GM12872 (cell line): ENCODE data around the gene STAP2.

Source experiments
- CTCF ChIP-seq: IDR thresholded peaks from 3 replicates; pipeline ENCODE4 v1.5.1; 2011; ENCODE audit warnings: low read depth, mild to moderate bottlenecking, low read length, moderate library complexity; ENCODE audit not compliant: insufficient read depth

Gene STAP2

DNA sequence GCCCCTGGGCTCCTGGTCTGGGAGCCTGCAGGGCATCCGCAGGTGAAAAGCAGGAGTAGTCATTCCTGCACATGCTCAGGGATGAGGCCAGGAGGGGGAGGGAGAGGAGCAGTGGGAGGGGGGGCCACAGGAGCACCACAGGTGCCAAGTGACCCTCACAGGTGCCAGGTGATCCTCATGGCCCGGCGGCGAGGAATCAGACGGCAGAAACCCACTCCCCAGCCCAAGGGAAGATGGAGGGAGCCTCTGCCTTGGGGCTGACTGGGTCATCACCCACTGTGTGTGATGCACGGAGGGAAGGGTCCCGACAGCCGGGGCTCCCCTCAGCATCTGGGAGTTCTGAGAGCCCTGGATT lies 34.4 kb upstream of the STAP2 start:
- no peak for TF ChIP-seq CTCF

DNA sequence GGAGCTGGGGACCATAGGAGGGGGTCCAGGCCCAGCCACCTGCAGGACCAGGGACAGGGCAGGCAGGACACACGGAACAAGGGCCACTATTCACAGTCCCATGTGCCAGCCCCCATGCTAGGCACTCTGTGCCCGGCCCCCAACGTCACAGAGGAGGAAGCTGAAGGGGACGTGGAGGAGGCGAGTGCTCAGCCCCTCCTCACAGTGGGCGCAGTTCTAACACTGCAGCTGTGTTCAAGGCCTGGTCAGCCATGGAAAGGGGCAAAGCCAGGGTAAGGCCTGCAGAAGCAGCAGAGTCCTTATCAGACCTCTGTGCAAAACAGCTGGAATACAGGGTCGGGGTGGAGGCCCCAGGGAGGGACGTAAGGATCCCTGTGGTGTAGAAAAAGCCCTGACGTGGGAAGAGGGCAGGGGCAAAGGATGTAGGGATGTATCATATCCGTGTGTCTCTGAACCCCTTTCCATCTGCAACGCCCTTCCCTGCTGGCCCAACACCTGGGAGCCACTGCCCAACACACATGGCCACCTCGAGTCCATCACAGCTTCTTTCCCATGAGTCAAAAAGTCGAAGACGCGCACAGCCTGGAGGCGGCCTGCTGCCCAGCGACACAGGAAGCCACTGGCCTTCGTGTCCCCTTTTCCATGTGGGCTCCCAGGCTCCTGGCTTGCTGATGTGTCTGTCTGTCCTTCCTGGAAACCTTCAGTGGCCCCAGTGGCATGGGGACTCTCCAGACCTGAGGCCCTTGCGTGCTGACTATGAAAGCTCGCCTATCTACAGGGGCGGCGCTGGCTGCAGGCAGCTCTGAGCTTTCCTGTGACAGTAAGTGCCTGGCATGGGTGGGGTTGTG lies 33.8 kb upstream of the STAP2 start:
- TF ChIP-seq CTCF = no peak

GRCh38 chr19:4371247-4372164 lies 32.9 kb upstream of the STAP2 start:
- TF ChIP-seq CTCF = no peak

DNA sequence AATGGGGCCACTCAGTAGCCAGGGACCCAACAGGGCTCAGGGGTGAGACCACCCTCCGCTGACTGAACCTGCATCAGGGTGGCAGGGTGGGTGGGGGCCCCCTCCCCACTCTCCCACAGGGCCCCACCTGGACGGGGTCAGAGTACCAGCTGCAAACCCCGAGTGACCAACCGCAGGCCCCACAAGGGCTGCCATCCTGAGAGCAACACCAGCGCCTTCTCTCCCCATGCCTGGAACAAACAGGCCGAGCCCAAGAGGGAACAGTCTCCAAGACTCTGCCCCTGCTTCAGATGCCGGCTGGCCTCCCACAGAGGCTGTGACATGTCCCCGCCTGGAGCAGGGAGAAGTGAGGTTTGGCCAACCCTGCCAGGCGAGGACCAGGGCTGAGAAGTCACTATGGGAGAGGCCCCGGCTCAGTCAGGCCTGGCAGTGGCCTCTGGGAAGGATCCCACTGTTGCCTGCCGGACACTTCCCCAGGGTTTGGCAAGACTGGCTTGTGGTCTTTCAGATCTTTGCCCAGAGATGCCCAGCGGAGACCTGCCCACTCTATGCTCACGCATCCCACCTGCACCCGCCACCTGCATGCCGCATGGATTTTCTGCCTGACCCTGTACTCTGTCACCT lies 31.9 kb upstream of the STAP2 start:
- TF ChIP-seq CTCF = no peak

DNA sequence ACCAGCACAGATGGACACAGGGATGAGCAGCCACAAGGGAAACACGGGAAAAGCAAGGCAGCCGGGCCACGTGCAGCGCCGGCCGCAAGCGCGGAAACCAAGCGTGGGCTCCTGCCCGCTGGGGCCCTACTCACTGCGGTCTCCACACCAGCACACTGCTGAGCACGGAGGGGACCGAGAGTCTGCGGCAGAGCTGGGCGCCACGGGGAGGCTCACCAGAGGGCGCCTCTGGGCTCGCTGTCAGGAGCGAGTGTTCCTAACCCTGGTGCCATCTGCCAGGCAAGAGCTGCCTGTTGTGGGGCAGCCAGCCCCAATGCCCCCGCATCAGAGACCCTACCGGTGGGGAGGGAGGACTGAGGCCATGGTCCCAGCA lies 31.2 kb upstream of the STAP2 start:
- TF ChIP-seq CTCF = peak; percentile 81

- TF ChIP-seq CTCF = no peak
These were observed 30.7 kb upstream of the STAP2 start for GRCh38 chr19:4369109-4369887.
